Keratinocyte (primary cell): Measurements from ENCODE around the gene RBBP5.
"Not testable (repeated sequence)": the region's sequence is repeated elsewhere in the genome, so short reads cannot be mapped to it uniquely, and the experiment has no call there.

Source experiments
- CTCF ChIP-seq, 3 experiments: IDR thresholded peaks in 1 of 3; conservative IDR thresholded peaks in 1 of 3; optimal IDR thresholded peaks in 1 of 3; 2 replicates in 2 of 3; 3 replicates in 1 of 3; pipeline versions ENCODE3 to v1.5.1; 2011; ENCODE audit warnings: low read length in 3 of 3, mild to moderate bottlenecking in 3 of 3, moderate library complexity in 2 of 3, control low read depth in 1 of 3, inconsistent platforms in 1 of 3; ENCODE audit not compliant: insufficient read depth in 2 of 3; ENCODE audit errors: extremely low read depth in 1 of 3
- EZH2 ChIP-seq: IDR thresholded peaks from one replicate; pipeline ENCODE4 v1.6.1; 2012; ENCODE audit warnings: inconsistent platforms, mild to moderate bottlenecking, low read length, moderate library complexity

- not testable (repeated sequence) for TF ChIP-seq CTCF (optimal IDR thresholded peaks at IDR 0.05 in 1 of 3, IDR thresholded peaks at IDR 0.05 in 1 of 3, conservative IDR thresholded peaks at IDR 0.05 in 1 of 3; ENCODE audit: extremely low read depth in 1 of 3, insufficient read depth in 2 of 3, low read length in 3 of 3); EZH2
These were observed 34.0 kb upstream of the RBBP5 start for GRCh38 chr1:205155665-205156377.
